Measurements from ENCODE around the gene ARHGEF35.
"Not testable (repeated sequence)": the region's sequence is repeated elsewhere in the genome, so short reads cannot be mapped to it uniquely, and the experiment has no call there.

DNA sequence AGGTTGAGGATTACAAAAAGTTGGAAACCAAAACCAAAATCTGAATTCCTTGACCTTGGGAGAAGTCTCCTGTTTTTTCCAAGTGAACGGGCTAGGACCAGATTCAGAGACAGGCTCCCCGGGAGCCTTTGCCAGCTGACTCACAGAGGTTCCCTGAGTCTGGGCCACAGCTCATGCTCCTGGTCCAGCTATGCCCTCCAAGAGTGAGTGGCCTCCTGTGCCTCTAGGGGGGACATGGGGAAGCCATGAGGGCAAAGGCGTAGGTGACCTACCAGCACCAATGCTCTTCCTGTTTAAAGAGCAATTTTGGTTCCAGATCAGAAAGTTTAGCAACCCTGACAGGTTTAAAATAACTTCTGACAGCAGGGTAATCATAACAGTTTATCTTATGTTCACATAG lies 33.2 kb upstream of the ARHGEF35 start:
- not testable (repeated sequence) for TF ChIP-seq ZFP3, CSRNP3, TSHZ2 (CRISPR knock-in tag; IDR thresholded peaks at IDR 0.05)
- TF ChIP-seq, protein P1, sequence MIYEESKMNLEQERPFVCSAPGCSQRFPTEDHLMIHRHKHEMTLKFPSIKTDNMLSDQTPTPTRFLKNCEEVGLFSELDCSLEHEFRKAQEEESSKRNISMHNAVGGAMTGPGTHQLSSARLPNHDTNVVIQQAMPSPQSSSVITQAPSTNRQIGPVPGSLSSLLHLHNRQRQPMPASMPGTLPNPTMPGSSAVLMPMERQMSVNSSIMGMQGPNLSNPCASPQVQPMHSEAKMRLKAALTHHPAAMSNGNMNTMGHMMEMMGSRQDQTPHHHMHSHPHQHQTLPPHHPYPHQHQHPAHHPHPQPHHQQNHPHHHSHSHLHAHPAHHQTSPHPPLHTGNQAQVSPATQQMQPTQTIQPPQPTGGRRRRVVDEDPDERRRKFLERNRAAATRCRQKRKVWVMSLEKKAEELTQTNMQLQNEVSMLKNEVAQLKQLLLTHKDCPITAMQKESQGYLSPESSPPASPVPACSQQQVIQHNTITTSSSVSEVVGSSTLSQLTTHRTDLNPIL (CRISPR knock-in tag; IDR thresholded peaks at IDR 0.05; ENCODE audit: low read depth): not testable (repeated sequence)

Measured in SK-N-SH treated with all-trans-retinoic acid at 6 μM for 48 hours (cell line).